Activated CD4-positive, alpha-beta T cell treated with anti-CD3 and anti-CD28 coated beads for 4 hours (primary cell): ENCODE data around the gene ME3.

Experiments
- DNase-seq, 2 donors: peaks; one replicate each; pipeline ENCODE4 v3.0.0-alpha.2; 2020

ME3 gene

GRCh38 chr11:86416494-86416893 lies 255.9 kb downstream of the ME3 start:
- DNase-seq: no peak

DNA sequence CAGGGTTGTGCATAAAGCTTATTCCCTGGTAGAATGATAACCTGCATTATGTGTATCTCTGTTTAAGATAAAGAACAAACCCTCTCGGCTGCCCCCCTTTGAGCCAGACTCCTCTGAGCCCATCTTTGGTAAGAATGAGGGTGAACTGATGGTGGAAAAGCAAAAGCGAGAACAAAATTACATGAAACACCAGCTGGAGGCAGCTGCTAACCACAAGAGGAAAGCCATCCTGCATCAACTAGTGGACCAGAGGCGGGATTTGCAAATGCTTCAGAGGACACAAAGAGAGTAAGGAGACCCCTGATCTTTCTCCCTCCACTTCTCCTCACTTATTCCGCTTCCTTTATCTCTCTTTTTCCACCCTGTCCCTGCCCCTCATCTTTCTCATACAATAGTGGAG lies 257.4 kb downstream of the ME3 start:
- no peak for DNase-seq

DNA sequence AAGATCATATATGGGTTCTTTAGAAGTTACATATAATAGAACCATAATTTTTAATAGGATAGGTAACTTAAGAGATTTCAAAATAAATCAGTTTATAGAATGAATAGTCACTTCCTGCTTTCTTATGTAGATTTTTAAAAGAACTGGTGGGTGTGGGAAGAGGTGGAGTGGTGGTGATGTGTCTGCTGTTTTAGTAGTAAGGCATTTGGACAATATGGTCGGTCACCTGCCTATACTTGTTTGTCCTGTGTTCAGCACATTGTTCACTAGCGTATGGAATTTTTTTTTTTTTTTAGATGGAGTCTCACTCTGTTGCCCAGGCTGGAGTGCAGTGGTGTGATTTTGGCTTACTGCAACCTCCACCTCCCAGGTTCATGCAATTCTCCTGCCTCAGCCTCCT lies 258.4 kb downstream of the ME3 start:
- no peak for DNase-seq

GRCh38 chr11:86408845-86409244 lies 263.6 kb downstream of the ME3 start:
- DNase-seq: no peak

DNA sequence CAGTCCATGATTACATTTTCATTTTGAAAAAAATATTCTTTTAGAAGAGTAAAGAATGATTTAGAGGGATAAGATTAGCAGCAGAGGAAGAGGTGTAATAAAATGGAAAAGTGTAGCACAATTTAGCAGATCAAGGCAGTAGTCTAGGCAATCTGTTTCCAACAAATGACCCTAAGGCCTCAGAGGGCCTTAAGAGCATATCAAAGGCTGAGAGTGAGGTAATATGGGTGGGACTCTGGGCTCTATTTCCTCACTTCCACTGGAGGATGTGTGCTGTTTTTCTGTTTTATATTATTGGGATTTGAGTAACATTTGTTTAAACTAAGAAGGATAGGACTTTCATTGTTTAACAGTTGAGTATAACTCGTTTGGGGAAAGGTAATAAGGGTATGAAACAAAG lies 269.0 kb downstream of the ME3 start:
- no peak for DNase-seq

DNA sequence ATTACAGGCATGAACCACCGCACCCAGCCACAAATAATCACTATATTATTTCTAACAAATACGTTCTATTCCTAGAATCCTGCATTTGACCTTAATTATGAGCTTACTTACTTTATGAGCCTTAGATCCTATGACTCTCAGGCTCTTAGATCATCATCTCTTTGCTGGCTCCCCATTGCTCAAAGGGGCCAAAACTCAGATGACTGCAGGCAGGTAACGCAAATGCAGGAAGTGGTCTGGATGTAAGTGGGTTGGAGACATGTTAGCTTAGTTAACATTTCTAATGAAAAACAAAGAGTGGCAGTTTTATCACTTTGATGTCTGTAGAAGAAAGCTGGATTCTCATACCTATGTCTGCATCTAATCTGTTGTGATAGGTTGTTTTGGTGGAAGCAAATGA lies 274.3 kb downstream of the ME3 start:
- no peak for DNase-seq

GRCh38 chr11:86397351-86397750 lies 275.1 kb downstream of the ME3 start:
- DNase-seq: no peak

- no peak for DNase-seq
Measured at GRCh38 chr11:86396396-86396795, 276.0 kb downstream of the ME3 start.

DNA sequence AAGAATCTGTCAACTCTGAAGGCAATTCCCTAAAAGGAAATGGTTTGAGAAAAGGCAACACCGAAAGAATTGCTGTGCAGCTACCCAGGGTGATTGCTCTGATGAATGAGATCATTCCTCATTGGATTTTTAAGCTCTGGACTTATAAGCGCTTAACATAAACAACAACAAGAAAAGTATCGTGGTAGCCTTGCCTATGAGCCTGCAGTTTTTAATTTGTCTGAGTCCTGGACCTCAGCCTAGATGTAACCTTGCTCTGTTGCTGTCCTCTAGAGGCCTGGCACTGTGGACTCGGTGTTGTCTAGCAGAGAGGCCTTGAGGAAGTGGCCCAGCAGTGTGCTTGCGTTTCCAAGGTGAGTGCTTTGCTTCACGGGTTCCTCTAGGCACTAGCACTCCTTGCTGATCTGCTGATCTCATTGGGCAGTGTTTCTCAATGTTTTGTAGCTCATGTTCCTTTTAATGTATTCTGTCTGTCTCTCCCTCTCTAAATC lies 277.3 kb downstream of the ME3 start:
- no peak for DNase-seq
